ENCODE data around the gene JCAD.

DNA sequence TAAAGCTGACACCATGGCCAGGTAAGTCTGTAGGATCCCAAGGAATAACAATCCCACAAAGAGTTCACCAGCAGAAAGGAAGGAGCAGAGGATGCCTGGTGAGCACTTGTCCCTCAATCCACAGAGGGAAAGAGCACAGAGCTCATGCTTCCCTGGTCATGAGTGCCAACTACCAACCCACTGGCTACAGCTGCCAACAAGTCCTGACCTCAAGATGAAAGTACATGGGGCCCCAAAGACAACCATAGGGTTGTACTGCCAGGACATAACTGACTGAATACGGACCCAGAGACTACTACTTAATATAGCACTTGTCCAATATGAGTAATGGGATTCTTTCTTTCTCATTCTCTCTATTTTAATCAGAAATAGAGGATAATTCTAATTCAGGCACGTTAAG, 83.3 kb downstream of the JCAD start:
- TF ChIP-seq, protein P1, sequence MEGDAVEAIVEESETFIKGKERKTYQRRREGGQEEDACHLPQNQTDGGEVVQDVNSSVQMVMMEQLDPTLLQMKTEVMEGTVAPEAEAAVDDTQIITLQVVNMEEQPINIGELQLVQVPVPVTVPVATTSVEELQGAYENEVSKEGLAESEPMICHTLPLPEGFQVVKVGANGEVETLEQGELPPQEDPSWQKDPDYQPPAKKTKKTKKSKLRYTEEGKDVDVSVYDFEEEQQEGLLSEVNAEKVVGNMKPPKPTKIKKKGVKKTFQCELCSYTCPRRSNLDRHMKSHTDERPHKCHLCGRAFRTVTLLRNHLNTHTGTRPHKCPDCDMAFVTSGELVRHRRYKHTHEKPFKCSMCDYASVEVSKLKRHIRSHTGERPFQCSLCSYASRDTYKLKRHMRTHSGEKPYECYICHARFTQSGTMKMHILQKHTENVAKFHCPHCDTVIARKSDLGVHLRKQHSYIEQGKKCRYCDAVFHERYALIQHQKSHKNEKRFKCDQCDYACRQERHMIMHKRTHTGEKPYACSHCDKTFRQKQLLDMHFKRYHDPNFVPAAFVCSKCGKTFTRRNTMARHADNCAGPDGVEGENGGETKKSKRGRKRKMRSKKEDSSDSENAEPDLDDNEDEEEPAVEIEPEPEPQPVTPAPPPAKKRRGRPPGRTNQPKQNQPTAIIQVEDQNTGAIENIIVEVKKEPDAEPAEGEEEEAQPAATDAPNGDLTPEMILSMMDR (IDR thresholded peaks at IDR 0.05): no peak
- TF ChIP-seq POLR2A (IDR thresholded peaks at IDR 0.05): no peak

Measured in thyroid gland (tissue), 4 donors.